ENCODE results near the gene SEC14L1.
A peak's percentile ranks its signal among the peaks of the same experiment; 100 is the strongest.
"Not testable (repeated sequence)": the region's sequence is repeated elsewhere in the genome, so short reads cannot be mapped to it uniquely, and the experiment has no call there.

Gene SEC14L1

GRCh38 chr17:77237232-77238008 is 96.7 kb downstream of the SEC14L1 start:
- no peak for DNase-seq (ENCODE audit: low spot score)

- DNase-seq (ENCODE audit: low spot score): no peak
Observed at GRCh38 chr17:77240976-77241375, 100.2 kb downstream of the SEC14L1 start.

DNA sequence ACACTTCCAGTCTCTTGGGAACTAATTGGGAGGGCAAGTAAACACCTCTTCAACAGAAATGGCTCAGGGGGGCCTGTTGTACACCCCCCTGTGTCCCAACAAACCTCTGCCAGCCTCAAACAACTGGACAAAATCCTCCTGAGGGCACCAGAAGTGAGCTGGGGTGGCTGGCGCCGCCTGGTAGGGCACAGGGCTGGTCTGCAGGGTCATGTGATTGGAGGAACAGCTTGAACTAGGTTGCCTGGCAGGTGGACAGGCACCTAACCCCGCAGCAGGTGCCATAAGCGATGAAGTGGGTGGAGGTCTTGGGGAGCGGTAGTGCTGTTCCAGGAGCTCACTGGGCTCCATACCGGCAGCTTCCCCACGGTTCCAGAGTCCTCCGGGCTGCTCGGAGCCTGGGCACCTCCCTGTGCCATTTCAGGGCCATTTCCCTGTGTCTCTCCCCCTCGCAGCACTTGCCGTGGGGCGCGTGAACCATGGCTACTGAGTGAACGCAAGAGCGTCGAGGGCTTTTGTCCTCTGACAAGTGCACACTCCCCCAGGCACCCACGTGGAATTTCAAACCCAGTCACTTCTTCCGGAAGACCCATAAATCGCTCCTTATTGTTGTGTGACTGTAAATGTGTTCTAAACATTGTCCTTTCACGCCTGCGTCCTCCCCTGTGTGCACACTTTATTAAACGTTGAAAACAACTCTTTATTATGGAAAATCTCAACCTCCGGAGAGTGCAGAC is 101.5 kb downstream of the SEC14L1 start:
- DNase-seq (ENCODE audit: low spot score): no peak

GRCh38 chr17:77245162-77245926 is 104.6 kb downstream of the SEC14L1 start:
- DNase-seq (ENCODE audit: low spot score): no peak

GRCh38 chr17:77246110-77247047 is 105.6 kb downstream of the SEC14L1 start:
- DNase-seq (ENCODE audit: low spot score): no peak

GRCh38 chr17:77247048-77247541 is 106.3 kb downstream of the SEC14L1 start:
- DNase-seq (ENCODE audit: low spot score): peak; percentile 80

DNA sequence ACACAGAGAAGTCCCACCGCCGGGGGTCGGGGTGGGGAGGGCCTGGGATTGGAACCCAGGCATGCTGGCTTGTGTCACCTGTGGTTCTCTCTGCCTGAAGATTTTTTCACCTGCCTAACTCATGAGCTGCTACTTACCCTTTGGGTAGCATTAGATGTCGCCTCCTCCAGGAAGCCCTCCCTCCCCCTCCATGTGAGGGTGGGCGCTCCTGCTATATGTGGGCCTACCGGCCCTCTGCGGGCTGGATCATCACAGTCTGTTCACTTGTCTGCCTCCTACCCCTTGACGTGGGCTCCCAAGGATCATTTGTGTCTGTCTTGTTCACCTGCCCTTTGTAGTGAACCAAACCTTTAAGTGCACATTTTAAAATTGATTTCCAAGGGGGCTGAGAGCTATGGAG is 106.8 kb downstream of the SEC14L1 start:
- no peak for DNase-seq (ENCODE audit: low spot score)

- DNase-seq (ENCODE audit: low spot score): peak; percentile 68
Observed at GRCh38 chr17:77248216-77249114, 107.7 kb downstream of the SEC14L1 start.

- no peak for DNase-seq (ENCODE audit: low spot score)
Observed at GRCh38 chr17:77251622-77252183, 110.9 kb downstream of the SEC14L1 start.

GRCh38 chr17:77252306-77252705 is 111.5 kb downstream of the SEC14L1 start:
- not testable (repeated sequence) for DNase-seq (ENCODE audit: low spot score)

GRCh38 chr17:77253611-77254051 is 112.9 kb downstream of the SEC14L1 start:
- no peak for DNase-seq (ENCODE audit: low spot score)

- peak; percentile 58 for DNase-seq (ENCODE audit: low spot score)
Observed at GRCh38 chr17:77254951-77255825, 114.4 kb downstream of the SEC14L1 start.

- DNase-seq (ENCODE audit: low spot score): not testable (repeated sequence)
Observed at GRCh38 chr17:77255970-77256369, 115.2 kb downstream of the SEC14L1 start.

DNA sequence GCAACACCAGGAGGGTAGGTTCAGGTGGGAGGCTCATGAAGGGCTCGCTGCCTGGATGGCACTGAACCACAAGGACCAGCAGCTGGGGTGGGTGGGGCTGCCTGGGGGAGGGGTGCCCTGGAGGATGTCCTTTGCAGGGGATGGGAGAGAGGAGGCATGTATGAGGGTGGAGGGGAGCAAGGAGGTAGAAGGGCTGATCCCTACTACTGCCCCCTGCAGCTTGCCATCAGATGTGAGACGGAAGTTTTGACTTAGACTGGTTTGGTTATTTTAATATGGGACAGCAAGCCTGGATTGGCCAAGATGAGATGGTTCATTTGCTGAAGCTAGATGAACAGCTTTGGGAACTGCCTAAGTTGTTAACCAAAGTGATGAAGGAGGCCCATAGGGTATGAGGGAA is 115.9 kb downstream of the SEC14L1 start:
- DNase-seq (ENCODE audit: low spot score): no peak

DNA sequence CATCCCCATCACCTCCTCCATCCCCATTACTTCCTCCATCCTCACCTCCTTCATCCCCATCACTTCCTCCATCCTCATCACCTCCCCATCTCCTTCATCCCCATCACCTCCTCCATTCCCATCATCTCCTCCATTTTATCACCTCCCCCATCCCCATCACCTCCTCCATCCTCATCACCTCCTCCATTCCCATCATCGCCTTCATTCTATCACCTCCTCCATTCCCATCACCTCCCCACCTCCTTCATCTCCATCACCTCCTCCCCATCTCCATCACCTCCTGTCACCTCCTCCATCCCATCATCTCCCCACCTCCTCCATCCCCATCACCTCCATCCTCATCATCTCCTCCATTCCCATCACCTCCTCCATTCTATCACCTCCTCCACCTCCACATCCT is 116.4 kb downstream of the SEC14L1 start:
- no peak for DNase-seq (ENCODE audit: low spot score)

DNA sequence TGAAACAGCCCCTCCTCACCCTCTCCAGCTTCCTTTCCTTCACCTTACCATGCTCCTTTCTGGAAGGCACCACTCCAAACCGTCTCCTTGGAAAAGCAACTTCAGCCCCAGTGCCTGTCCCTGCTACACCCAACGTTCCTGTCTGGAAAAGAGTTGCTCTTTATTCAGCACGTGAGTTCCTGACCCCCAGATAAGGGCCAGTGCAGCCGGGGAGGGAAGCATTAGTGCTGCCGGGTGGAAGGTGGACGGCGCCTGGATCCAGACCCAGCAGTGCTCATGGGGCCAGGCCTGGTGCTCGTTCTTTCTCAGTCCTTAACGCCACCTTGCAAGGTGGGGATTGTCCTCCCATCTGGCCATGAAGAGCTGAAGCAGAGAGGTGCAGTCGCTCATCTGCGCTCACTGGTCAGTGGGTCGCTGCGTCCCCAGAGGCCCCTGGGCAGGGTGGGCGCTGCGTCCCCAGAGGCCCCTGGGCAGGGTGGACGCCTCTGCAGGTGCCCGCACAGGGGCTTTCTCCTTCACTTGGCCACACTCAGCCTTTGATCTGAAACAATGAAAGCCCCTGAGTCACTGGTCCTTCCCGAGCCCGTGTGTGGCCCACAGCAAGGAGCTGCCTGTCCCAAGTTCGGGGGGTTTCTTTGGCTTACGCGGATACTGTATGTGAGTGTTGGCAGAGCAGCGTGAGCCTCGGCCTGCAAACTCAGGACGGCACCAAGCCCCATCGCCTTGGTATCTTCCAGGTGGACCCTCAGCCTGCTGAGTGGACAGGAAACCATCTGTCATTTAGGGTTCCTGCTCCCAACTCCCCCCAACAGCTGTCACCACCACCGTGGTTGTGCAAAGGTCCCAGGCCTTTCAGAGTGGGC is 117.1 kb downstream of the SEC14L1 start:
- no peak for DNase-seq (ENCODE audit: low spot score)

DNA sequence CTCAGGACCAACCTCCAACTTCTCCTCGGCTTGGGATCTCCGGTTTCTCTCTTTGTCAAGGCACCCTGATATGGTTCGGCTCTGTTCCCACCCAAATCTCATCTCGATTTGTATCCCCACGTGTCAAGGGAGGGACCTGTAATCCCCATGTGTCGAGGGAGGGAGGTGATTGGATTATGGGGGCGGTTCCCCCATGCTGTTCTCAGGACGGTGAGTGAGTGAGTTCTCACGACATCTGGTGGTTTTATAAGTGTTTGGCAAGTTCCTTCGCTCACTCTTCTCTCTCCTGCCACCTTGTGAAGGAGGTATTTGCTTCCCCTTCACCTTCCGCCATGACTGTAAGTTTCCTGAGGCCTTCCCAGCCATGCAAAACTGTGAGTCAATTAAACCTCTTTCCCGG is 117.9 kb downstream of the SEC14L1 start:
- DNase-seq (ENCODE audit: low spot score): no peak

Measured in cerebellar cortex (tissue), 1 donor.